C4-2B (cell line): ENCODE results near the gene EPB41.

Experiments used
- ZFX ChIP-seq: fragments of 450-650 bp; IDR thresholded peaks from 2 replicates; pipeline ENCODE4 v1.6.1; 2017
- TF ChIP-seq, protein P1 (sequence below): fragments of 450-650 bp; conservative IDR thresholded peaks from 2 replicates; pipeline ENCODE4 v1.5.1; 2017; ENCODE audit warnings: mild to moderate bottlenecking

DNA sequence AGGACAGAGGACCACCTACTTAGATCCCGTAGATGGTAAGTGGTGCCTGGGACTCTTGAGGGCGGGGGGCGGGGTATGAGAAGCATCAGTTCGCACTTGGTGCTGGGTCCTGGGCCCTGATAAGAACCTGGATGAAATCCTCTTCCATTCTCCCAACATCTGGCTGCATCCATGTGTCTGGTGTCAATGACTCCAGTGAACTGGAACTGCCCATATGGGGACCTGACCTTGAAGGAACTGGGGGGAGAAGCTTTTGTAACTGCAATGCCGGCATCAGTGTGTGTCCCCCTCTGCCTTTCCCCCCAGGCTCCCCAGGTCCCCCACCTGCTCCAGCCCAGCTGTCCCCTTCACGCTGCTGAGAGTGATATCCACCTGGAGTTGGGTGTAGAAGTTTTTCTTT lies 49.7 kb upstream of the EPB41 start:
- TF ChIP-seq, protein P1, sequence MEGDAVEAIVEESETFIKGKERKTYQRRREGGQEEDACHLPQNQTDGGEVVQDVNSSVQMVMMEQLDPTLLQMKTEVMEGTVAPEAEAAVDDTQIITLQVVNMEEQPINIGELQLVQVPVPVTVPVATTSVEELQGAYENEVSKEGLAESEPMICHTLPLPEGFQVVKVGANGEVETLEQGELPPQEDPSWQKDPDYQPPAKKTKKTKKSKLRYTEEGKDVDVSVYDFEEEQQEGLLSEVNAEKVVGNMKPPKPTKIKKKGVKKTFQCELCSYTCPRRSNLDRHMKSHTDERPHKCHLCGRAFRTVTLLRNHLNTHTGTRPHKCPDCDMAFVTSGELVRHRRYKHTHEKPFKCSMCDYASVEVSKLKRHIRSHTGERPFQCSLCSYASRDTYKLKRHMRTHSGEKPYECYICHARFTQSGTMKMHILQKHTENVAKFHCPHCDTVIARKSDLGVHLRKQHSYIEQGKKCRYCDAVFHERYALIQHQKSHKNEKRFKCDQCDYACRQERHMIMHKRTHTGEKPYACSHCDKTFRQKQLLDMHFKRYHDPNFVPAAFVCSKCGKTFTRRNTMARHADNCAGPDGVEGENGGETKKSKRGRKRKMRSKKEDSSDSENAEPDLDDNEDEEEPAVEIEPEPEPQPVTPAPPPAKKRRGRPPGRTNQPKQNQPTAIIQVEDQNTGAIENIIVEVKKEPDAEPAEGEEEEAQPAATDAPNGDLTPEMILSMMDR: no peak
- no peak for TF ChIP-seq ZFX
